ENCODE results near the gene GPA33. TPM values are rescaled to one million over a fixed set of nuclear protein-coding genes. Genes with fewer than 3 reads are reported as not detected.

GPA33 gene
- total RNA-seq, 1 donor from 2014 or later: not detected

DNA sequence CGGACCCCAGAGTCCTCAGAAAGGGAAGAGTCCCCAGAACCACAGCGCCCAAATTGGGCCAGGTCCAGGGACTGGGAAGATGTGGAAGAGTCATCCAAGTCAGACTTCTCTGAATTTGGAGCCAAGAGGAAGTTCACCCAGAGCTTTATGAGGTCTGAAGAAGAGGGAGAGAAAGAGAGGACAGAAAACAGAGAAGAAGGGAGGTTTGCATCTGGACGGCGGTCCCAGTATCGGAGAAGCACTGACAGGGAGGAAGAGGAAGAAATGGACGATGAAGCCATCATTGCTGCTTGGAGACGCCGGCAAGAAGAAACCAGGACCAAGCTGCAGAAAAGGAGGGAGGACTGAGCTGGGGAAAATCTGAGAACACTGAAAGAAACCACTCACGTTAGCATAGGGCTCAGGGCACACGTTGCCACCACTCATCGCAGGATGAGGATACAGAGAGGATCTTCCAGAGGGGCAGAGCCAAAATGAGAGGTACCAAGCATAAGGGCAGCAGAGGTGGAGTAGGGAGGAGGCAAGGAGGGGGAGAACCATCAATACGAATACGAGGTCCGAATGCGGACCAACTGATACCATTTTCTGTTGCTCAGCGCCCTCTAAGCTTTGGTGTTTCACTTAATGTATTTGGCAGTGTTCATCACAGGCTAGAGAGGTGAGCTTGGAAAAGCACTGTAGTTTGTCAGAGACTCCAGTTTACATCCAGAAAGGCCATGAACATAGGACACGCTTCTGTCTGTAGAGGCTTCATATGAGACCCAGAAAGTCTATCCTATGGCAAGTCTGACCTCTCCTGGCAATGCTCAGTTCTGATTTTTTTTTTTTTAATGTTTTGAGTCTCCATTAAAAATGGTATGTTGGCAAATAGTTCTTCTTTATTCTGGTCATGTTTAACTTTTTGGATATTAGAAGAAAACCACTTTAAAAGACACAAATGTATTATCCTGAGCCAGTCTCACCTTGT is 38.4 kb upstream of the GPA33 start:
- Mint-ChIP-seq H3K36me3 (ENCODE audit: unreplicated experiment) (peaks cover 21% of the 10 kb centered on the region), H3K27ac (ENCODE audit: unreplicated experiment) (no peak overlapping the region), H3K27me3 (ENCODE audit: unreplicated experiment) (peaks cover 8% of the 10 kb centered on the region), H3K9me3 (ENCODE audit: unreplicated experiment) (peaks cover 6% of the 10 kb centered on the region), H3K4me3 (ENCODE audit: unreplicated experiment) (no peak overlapping the region), H3K4me1 (ENCODE audit: low read depth, unreplicated experiment) (no peaks in the 10 kb centered on the region)
- TF ChIP-seq, protein P1, sequence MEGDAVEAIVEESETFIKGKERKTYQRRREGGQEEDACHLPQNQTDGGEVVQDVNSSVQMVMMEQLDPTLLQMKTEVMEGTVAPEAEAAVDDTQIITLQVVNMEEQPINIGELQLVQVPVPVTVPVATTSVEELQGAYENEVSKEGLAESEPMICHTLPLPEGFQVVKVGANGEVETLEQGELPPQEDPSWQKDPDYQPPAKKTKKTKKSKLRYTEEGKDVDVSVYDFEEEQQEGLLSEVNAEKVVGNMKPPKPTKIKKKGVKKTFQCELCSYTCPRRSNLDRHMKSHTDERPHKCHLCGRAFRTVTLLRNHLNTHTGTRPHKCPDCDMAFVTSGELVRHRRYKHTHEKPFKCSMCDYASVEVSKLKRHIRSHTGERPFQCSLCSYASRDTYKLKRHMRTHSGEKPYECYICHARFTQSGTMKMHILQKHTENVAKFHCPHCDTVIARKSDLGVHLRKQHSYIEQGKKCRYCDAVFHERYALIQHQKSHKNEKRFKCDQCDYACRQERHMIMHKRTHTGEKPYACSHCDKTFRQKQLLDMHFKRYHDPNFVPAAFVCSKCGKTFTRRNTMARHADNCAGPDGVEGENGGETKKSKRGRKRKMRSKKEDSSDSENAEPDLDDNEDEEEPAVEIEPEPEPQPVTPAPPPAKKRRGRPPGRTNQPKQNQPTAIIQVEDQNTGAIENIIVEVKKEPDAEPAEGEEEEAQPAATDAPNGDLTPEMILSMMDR (IDR thresholded peaks at IDR 0.05; ENCODE audit: partially characterized antibody, unreplicated experiment): no peak
- no peak for DNase-seq

DNA sequence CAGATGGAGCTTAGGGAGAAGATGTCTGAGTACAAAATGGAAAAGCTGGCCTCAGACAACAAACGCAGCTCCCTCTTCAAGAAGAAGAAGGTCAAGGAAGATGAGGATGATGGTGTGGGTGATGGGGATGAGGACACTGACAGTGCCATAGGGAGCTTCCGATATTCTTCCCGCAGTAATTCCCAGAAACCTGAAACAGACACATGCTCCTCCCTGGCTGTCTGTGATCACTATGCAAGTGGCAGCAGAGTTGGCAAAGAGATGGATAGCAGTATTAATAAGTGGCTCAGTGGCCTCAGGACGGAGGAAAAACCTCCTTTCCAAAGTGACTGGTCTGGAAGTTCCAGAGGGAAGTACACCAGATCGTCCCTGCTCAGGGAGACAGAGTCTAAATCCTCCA is 37.5 kb upstream of the GPA33 start:
- Mint-ChIP-seq H3K4me1 (ENCODE audit: low read depth, unreplicated experiment) (no peaks in the 10 kb centered on the region), H3K9me3 (ENCODE audit: unreplicated experiment) (peaks cover 6% of the 10 kb centered on the region), H3K27me3 (ENCODE audit: unreplicated experiment) (peaks cover 11% of the 10 kb centered on the region), H3K36me3 (ENCODE audit: unreplicated experiment) (peaks cover 21% of the 10 kb centered on the region), H3K4me3 (ENCODE audit: unreplicated experiment) (no peak overlapping the region), H3K27ac (ENCODE audit: unreplicated experiment) (no peak overlapping the region)
- no peak for DNase-seq
- TF ChIP-seq, protein P1 (IDR thresholded peaks at IDR 0.05; ENCODE audit: partially characterized antibody, unreplicated experiment): no peak

DNA sequence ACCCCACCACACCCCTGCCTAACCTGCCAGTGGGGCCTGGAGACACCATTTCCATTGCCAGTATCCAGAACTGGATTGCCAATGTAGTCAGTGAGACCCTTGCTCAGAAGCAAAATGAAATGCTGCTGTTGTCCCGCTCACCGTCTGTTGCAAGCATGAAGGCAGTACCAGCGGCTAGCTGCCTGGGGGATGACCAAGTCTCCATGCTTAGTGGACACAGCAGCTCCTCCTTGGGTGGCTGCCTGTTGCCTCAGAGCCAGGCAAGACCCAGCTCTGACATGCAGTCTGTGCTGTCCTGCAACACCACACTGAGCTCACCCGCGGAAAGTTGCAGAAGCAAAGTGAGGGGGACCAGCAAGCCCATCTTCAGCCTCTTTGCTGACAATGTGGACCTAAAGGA is 37.1 kb upstream of the GPA33 start:
- TF ChIP-seq, protein P1 (IDR thresholded peaks at IDR 0.05; ENCODE audit: partially characterized antibody, unreplicated experiment): no peak
- peaks cover 11% of the 10 kb centered on the region for H3K27me3 Mint-ChIP-seq (ENCODE audit: unreplicated experiment)
- no peak overlapping the region for H3K27ac Mint-ChIP-seq (ENCODE audit: unreplicated experiment)
- peaks cover 21% of the 10 kb centered on the region for H3K36me3 Mint-ChIP-seq (ENCODE audit: unreplicated experiment)
- no peak for DNase-seq
- H3K9me3 Mint-ChIP-seq (ENCODE audit: unreplicated experiment): peaks cover 6% of the 10 kb centered on the region
- no peaks in the 10 kb centered on the region for H3K4me1 Mint-ChIP-seq (ENCODE audit: low read depth, unreplicated experiment)
- no peak overlapping the region for H3K4me3 Mint-ChIP-seq (ENCODE audit: unreplicated experiment)

DNA sequence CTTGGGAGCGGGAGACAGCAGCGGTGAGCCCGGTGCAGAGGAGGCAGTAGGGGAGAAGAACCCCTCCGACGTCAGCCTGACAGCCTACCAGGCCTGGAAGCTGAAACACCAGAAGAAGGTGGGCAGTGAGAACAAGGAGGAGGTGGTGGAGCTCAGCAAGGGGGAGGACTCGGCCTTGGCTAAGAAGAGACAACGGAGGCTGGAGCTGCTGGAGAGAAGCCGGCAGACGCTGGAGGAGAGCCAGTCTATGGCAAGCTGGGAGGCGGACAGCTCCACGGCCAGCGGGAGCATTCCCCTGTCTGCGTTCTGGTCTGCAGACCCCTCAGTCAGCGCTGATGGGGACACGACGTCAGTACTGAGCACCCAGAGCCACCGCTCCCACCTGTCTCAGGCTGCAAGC is 36.6 kb upstream of the GPA33 start:
- Mint-ChIP-seq H3K4me1 (ENCODE audit: low read depth, unreplicated experiment) (no peaks in the 10 kb centered on the region), H3K4me3 (ENCODE audit: unreplicated experiment) (no peak overlapping the region), H3K9me3 (ENCODE audit: unreplicated experiment) (peaks cover 6% of the 10 kb centered on the region), H3K27ac (ENCODE audit: unreplicated experiment) (no peak overlapping the region), H3K27me3 (ENCODE audit: unreplicated experiment) (peaks cover 12% of the 10 kb centered on the region), H3K36me3 (ENCODE audit: unreplicated experiment) (peaks cover 21% of the 10 kb centered on the region)
- DNase-seq: no peak
- TF ChIP-seq, protein P1 (IDR thresholded peaks at IDR 0.05; ENCODE audit: partially characterized antibody, unreplicated experiment): no peak

DNA sequence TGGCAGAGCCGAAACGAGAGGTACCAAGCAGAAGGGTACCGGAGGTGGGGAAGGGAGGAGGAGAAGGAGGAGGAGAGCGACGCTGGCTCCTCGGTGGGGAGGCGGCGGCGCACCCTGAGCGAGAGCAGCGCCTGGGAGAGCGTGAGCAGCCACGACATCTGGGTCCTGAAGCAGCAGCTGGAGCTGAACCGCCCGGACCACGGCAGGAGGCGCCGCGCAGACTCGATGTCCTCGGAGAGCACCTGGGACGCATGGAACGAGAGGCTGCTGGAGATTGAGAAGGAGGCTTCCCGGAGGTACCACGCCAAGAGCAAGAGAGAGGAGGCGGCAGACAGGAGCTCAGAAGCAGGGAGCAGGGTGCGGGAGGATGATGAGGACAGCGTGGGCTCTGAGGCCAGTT is 36.1 kb upstream of the GPA33 start:
- DNase-seq: no peak
- peaks cover 6% of the 10 kb centered on the region for H3K9me3 Mint-ChIP-seq (ENCODE audit: unreplicated experiment)
- peak overlapping the region; percentile 12 for H3K4me3 Mint-ChIP-seq (ENCODE audit: unreplicated experiment)
- peaks cover 21% of the 10 kb centered on the region for H3K36me3 Mint-ChIP-seq (ENCODE audit: unreplicated experiment)
- TF ChIP-seq, protein P1 (IDR thresholded peaks at IDR 0.05; ENCODE audit: partially characterized antibody, unreplicated experiment): no peak
- H3K27ac Mint-ChIP-seq (ENCODE audit: unreplicated experiment): no peak overlapping the region
- no peaks in the 10 kb centered on the region for H3K4me1 Mint-ChIP-seq (ENCODE audit: low read depth, unreplicated experiment)
- H3K27me3 Mint-ChIP-seq (ENCODE audit: unreplicated experiment): peaks cover 13% of the 10 kb centered on the region
